G401 (cell line): ENCODE results near the gene SCUBE3. TPM values are rescaled to one million over a fixed set of nuclear protein-coding genes. Genes with fewer than 3 reads are reported as not detected.

ENCODE experiments used
- DNase-seq: peaks from one replicate; pipeline ENCODE4 v3.0.0-alpha.2; 2015; ENCODE audit warnings: low spot score
- in situ Hi-C: cut with HindIII; loops from 2 replicates; pipeline ENCODE4 v1.10.0; 2016; ENCODE audit warnings: low sequenced_read_pairs, mixed read lengths
- total RNA-seq: library from RNA; depleted of rRNA; stranded (reverse); fragments of >200 nt; shearing (Covaris generic); gene quantifications from 2 replicates; pipeline ENCODE4 v1.2.3, GENCODE V29; 2014; rRNA removed

Gene SCUBE3
- 0.12 and 0.24 TPM in 2 replicates for total RNA-seq

DNA sequence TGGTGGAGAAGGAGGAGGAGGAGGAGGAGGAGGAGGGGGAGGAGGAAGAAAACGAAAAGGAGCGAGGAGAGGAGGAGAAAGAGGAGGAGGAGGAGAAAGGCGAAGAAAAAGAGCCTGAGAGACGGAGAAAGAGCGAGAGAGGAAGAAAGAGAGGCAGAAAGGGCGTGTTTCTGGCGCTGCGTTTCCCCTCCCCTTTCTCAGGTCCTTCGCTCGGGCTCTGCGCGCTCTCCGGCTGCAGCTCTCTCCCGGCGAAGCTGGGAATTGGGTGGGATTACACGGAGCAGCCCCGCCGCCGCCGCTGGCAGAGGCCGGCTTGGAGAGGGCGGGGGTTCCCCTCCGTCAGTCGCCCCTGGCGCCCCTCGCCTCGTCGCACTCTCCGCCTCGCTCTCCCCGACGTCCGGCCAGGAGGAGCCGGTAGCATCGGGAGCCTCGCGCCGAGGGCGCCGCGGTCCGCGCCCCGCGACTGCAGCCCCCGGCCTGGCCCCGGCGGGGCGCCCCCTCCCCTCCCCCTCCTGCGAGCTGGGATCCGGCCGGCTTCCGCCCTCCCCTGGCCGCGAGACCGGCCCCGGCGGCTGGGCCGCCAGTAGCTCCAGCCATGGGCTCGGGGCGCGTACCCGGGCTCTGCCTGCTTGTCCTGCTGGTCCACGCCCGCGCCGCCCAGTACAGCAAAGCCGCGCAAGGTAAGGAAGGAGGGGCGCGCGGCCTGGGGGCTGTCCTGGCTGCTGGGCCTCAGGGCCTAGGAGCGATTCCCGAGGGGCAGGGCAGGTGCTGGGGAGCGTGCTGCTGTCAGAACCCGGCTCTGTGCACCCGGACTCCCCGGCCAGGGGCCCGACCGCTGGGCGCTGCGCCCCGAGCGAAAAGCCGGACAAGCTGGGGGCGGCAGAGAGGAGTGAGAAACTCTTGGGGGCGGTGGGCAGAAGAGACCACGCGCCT lies at the start of gene SCUBE3:
TSS of gene SCUBE3 (plus strand) at position 133 of the 933 bp plus-strand sequence. CDS start at position 596, 463 bp downstream.
- in situ Hi-C loops: no loop called here
- DNase-seq: no peak

DNA sequence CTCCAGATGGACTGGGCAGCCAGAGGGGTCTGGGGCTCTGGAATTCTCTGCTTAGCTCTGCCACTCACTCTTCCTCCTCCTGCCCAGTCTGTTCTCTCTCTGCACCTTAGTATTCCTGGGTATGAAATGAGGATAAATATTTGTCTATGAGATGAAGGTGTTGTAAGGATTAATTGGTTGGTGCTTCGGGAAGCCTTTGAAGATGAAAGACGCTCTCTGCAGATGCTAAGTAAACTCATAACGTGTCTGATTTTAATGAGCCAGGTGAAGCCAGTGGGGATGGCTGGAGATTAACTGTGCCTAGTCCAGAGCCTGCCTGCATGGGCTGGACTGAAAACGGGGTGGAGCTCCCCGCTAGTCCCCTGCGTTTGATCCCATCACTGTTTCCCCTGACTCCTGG lies 49.5 kb upstream of the SCUBE3 start:
- no peak for DNase-seq
- in situ Hi-C loops: no loop called here

DNA sequence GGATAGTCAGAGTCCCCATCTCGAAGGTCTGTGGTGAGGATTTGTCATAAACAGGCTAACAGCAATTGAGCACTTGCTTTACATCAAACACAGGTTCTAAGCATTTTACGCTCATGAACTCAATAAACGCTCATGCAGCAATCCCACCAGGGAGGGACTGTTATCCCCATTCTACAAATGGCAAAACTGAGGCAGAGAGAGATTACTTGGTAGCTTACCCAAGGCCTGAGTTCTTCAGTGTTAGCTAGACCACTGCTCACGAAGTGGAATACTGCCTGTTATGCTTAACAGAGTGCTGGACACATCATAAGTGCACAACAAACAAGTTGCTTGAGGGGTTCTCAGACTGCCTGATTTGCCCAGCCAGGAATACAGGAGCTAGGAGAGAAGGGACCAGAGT lies 48.9 kb upstream of the SCUBE3 start:
- no peak for DNase-seq
- in situ Hi-C loops: no loop called here

DNA sequence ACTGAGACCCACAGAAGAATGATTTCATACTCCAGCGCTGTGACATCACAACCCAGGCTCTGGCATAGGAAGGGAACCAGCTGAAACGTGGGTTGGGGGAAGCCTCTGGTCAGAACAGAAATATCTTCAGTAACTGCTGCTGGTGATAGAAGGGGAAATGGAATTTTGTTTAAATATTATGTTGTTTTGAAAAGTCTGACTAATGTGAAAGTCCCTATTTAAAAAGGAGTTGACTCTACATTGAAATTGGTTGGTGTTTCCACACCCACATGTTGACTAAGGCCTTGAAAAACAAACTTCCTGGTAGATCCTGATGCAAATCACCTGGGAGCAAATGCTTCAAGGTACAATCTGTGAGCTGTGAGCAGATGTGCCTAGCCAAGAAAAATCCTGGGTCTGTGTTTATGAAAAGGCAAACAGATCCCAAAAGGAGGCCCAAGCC lies 48.1 kb upstream of the SCUBE3 start:
- DNase-seq: no peak
- in situ Hi-C loops: no loop called here

DNA sequence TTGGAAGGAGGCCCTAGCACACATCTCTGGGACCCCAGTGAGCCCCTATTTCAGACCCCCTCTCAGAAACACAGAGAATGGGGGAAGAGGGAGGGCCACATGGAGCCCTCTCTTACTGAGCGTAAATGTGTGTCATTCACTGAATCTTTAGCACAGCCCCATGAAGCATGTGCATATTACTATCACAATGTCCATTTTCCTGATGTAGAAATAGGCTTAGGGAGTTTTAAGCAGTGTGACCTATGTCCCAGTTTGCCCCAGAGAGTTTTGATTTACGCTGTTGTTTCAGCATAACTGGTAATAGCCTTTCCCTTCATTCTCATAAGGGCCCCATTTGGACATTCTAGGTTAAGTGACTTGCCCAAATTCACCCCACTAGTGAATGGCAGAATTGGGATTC lies 47.6 kb upstream of the SCUBE3 start:
- in situ Hi-C loops: no loop called here
- DNase-seq: no peak

DNA sequence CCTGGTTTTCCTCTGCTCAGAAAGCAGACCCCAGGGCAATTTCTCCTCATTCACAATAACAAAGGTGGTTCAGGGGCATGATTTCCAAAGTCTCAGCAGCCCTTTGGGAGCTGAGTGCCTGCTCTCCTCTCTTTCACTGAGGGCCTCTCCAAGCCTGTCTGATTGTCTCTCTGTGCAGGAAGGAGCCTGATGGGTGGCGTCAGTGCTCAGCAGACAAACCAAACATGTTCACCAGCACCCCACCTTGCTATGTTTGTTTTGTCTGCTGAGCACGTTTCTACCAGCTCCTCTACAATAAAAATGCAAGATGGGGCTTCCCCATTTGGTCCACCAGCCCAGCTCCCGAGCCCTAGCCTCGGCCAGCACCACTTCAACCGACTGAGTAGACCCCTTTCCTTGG lies 47.2 kb upstream of the SCUBE3 start:
- in situ Hi-C loops: no loop called here
- no peak for DNase-seq

DNA sequence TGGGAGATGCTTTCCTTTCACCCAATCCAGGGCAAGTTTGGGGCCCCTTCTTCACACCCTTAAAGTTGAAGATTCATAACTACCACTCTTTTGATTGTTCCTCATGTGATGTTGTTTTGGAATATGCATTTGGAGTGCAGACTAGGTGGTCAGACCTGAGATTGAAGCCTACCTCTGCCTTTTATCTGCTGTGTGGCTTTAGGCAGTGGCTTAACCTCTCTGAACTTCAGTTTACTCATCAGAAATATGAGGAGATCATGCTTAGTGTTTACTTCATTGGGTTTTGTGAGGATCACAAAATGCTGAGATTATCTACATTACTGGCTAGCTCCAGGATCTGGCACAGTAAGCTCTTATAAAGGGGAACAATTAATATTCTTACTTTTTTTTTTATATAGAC lies 46.3 kb upstream of the SCUBE3 start:
- in situ Hi-C loops: no loop called here

DNA sequence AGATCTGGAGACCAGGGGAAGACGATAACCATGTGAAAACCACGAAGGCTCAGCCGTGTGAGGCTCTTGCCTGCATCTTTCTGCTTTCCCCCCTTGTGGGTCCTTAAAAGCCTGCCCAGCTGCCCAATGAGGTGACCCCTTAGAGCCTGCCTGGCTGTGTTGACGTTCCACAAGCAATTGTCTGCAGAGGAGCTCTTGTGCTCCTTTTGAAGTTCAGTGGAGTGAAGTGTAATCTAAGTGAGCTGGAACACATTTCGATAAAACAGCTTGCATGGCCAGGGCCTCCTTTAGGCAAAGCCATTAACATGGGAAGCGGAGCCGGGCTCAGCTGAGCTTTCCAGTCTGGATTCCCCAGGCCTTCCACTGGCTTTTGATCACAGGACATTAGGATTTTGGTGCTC lies 45.3 kb upstream of the SCUBE3 start:
- no peak for DNase-seq
- in situ Hi-C loops: no loop called here

More for the DNA sequence above, 46.3 kb upstream of the SCUBE3 start:
- DNase-seq: no peak

DNA sequence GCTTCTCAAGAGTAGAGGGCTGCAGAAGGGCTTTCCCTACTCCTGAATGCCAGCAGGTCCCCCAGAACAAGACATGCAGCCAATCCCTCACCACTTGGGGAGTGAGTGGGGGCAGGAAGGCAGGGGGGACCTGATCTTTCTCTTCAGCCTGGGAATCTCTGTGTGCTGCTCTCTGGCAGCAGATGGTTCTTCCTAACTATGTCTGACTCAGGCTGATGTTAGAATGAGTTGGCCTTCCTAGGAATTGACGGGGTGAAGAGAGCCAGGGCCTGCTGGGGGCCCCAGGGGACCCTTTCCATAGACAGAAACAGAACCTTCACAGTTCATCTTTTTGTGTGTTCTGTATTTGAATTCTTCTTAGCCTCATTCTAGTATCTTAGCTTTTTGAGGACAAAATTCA lies 43.6 kb upstream of the SCUBE3 start:
- in situ Hi-C loops: no loop called here
- DNase-seq: no peak

DNA sequence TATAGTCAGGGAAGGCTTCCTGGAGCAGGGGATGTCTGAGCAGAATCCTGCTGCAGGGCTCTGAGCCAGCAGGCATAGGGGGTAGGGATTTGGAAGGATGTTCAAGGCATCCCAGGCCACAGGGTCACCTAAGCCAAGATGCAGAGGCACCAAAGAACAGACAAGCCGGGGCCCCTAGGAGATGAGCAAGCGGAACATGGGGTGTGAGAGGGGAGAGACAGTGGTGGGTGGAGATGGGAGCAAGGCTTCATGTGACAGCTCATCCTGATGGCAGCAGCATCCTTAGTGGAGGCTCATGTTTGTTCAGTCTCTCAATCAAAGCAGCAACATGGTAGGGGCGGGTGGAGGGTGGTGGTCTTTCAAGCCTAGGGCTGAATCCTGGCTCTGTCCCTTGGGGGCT lies 42.9 kb upstream of the SCUBE3 start:
- in situ Hi-C loops: no loop called here
- no peak for DNase-seq

DNA sequence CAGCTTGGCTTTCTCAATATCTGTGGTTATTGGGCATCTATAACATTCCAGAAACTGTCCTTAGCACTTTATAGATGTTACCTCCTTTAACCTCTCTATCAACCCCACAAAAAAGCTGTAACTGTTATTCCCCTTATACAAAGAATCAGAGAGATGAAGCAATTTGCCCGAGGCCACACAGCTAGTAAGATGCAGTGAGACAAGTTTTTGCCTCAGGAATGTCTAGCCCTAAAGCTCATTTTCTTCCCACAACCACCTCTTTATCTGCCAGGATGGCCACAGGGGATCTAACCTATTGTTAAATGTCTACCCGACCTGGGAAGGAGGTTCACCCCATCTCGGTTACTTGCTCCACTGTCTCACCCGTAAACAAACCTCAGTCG lies 40.7 kb upstream of the SCUBE3 start:
- DNase-seq: no peak
- in situ Hi-C loops: no loop called here

DNA sequence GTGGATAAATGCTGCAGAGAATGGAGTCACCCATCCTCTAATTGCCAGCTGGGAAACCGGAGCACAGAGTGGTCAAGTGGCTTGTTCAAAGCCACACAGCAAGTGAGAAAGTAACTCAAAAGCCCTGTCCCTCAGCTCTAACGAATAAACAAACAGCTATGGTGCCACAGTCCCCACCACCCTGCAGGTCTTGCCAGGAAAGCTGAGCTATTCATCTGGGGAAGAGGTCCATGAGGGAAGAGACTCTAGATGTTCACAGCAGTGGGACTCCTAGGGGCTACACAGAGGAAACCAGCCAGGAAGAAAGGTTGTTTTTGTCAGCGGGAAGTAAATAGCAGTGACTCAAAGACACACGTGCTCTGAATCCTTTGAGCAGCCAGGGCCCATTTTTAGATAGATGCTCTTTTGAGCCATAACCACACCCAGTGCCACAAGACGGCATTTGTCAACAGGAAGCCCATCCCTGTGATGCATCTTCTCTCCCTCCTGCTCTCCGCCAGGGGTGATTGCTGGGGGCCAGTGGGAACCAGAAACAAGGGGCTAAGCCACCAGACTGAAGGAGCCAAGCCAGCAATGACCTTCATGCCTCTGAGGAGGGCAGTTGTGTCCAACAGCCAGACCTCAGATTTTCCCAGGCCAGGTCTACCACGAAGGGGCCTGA lies 40.2 kb upstream of the SCUBE3 start:
- no peak for DNase-seq
- in situ Hi-C loops: no loop called here

DNA sequence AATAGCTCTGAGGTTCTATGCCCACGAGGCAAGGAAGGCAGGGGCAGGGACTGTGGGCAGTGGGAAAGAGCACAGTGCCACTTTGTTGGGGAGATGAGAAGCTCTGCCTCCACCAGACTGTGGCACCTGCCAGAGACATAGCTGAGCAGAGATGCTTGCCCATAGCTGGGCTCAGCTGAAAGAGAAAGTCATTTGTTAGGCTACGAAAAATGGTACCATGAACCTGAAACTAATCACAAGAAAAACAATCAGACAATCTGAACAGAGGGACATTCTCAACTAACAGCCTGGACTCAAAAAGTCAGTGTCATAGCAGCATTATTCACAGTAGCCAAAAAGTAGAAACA lies 39.7 kb upstream of the SCUBE3 start:
- DNase-seq: no peak
- in situ Hi-C loops: no loop called here

DNA sequence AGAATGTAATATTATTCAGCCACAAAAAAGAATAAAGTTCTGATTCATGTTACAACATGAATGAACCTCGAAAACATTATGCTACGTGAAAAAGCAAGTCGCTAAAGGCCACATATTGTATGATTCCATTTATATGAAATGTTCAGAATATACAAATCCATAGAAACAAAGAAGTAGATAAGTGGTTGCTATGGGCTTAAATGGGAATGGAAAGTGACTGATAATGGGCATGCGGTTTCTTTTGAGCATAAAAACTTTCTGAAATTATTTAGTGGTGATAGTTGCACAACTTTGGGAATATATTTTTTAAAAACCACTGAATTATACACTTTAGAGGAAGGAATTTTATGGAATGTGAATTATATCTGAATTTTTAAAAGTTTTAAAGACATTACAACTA lies 39.3 kb upstream of the SCUBE3 start:
- DNase-seq: no peak
- in situ Hi-C loops: no loop called here

DNA sequence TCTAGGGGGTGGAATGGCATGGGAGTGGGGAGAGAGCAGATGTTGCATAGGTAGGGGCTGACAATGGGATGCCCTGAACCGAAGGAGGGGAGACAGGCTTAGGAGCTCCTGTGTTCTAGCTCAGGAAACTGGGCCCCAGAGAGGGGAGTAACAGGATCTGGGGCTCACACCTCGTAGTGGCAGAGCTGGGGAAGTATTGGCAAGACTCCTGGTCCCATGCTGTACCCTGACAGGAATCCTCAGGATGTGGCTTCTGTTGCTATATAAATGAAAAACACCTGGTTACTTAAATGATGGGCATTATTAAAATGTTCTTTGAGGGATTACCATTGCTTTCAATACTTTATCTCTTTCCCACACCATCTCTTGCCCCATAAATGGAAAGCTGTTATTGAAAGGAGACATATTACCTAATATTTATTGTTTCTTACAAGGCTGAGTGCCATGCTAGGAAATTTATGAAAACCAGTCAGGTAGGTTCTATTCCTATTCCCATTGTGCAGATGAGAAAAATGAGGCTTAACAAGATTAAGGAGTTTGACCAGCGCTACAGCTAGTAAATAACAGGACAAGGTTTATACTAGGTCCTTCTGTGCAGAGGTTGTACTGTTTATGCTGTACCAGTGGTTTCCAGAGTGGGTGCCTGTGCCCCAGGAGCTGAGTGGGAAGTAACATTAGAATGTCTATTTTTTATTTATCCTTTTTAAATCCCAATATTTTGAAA lies 37.3 kb upstream of the SCUBE3 start:
- in situ Hi-C loops: no loop called here
- no peak for DNase-seq

DNA sequence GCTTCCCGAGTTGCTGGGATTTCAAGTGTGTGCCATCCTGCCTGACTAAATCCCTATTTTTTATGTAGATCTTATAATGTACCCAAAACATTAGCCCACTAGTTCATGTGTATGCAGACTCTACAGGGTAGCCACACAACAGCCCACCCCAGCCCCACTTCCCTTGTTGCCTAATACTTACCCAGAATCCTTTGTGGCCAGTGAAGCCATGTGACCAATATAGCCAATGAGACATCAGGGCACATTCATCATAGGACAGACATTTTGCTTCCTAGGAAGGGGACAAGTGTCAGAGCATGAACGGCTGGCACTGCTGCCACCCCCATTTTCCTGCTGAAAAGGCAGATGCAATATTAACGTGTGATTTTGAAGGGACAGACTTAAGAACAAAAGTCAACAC lies 36.6 kb upstream of the SCUBE3 start:
- in situ Hi-C loops: no loop called here
- no peak for DNase-seq

DNA sequence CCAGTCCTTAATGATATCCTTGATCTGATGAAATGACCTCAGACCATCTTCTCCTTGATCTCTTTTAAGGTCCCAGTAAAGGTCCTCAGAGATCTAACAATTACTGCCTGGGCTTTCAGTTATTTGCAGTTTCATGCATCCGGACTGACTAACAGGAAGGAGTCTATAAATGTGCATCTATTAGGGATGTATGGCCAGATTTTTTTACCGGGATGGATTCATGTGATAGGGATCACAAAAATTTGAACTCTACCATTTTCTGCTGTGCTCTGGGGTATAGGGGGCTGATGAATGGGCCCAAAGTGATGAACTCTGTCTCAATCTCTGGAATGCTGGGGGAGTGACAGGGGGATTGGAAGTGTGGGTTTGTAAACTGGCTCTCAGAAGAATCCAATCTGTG lies 36.2 kb upstream of the SCUBE3 start:
- no peak for DNase-seq
- in situ Hi-C loops: no loop called here

DNA sequence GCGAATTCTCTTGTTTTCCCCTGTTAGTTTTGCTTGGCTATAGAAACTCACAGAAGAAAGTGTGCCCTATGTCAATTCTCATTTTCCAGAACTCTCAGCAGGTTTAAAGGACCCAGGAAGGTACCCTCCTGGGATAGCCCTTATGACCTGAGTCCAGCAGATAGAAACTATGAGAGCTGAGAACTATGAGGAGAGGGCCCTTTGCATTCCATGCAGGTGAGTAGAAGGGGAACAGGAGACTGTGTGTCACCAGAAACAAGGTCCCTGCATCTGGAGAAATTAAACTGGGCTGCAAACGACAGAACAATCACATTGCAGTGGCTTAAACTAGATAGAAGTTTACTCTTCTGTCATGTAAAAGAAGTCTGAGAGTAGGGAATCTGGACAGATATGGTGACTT lies 35.7 kb upstream of the SCUBE3 start:
- in situ Hi-C loops: no loop called here
- no peak for DNase-seq

DNA sequence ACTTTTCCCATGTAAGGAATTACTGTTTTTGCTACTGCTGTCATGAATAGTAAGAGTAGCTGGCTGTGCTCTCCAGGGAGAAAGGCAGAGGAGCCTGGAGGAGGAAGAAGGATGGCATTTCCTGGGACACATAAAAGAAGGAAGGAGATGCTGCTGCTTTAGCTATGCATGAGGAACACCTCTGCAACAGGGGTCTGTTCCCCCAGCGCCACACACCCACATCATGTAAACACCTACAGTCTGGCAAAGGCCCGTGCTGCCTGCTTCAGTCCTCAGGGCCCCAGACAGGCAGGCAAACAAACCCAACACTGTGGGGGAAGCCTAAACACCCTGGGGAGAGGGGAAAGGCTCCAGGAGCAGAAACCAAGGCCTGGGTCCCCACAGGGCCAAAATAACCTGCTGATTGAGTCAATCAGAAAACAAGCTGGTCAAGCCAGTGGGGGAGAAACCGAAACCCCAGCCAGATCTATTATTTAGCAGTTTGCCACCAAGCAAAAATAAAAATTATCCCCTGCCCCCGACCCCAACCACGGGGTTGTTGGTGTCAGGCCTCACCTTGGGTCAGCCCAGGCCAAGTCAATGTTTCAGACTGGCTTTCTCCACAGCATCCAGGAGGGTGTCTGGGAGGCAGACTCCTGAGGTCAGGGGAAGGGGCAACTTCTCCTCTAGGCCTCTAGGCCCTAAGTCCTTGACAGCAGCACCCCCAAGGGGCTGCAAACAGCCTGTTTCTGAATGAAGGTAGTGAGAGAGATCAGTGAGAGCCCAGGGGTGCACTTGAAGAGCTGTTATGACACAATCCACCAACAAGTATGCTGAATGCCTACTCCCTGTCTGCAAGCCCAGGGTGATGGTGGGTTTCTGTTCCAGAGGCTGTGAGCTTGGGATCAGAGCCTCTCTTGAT lies 34.6 kb upstream of the SCUBE3 start:
- in situ Hi-C loops: no loop called here
- no peak for DNase-seq
